Keratinocyte (primary cell): Measurements from ENCODE around the gene MOK. TPM values are rescaled to one million over a fixed set of nuclear protein-coding genes. Genes with fewer than 3 reads are reported as not detected.
"Not testable (repeated sequence)": the region's sequence is repeated elsewhere in the genome, so short reads cannot be mapped to it uniquely, and the experiment has no call there.

Source experiments
- DNase-seq: peaks from one replicate; pipeline ENCODE4 v3.0.0-alpha.2; 2011; ENCODE audit warnings: low read depth, missing footprints, low spot score
- FAIRE-seq: peaks from 2 replicates; lab custom pipeline; 2011; peaks lifted over from hg19 to GRCh38; lab: Jason Lieb, UNC
- H2AFZ ChIP-seq: 2 replicates; pipeline ENCODE4 v1.6.0; 2012; ENCODE audit warnings: low read length, control low read depth, inconsistent platforms; ENCODE audit not compliant: control insufficient read depth
- H3K27ac ChIP-seq: 2 replicates; pipeline ENCODE4 v1.5.1; 2011; ENCODE audit warnings: low read length; ENCODE audit not compliant: control insufficient read depth, insufficient read depth
- H3K27me3 ChIP-seq: 3 replicates; pipeline ENCODE4 v1.6.0; 2011; ENCODE audit warnings: low read length; ENCODE audit not compliant: control insufficient read depth, insufficient read depth; ENCODE audit errors: extremely low read depth
- H3K36me3 ChIP-seq, 2 experiments: 2 replicates in 1 of 2; 3 replicates in 1 of 2; pipeline ENCODE4 v1.5.1; 2011; ENCODE audit warnings: low read length in 2 of 2, mild to moderate bottlenecking in 1 of 2; ENCODE audit not compliant: control insufficient read depth in 2 of 2, insufficient read depth in 2 of 2; ENCODE audit errors: extremely low read depth in 1 of 2
- H3K4me1 ChIP-seq: 3 replicates; pipeline ENCODE4 v1.5.1; 2011; ENCODE audit warnings: low read length; ENCODE audit not compliant: control insufficient read depth, insufficient read depth; ENCODE audit errors: extremely low read depth
- H3K4me2 ChIP-seq: 3 replicates; pipeline ENCODE4 v1.6.0; 2011; ENCODE audit warnings: low read depth, low read length; ENCODE audit not compliant: control insufficient read depth, insufficient read depth; ENCODE audit errors: extremely low read depth
- H3K4me3 ChIP-seq, 3 experiments: fragments of 200-600 bp in 1 of 3; sonication (generic) in 1 of 3; 2 replicates in 2 of 3; 3 replicates in 1 of 3; pipeline ENCODE4 v1.5.1; 2011 to 2016; ENCODE audit warnings: low read length in 3 of 3, mild to moderate bottlenecking in 3 of 3, control low read depth in 2 of 3, inconsistent platforms in 1 of 3, low read depth in 1 of 3, mixed read lengths in 1 of 3, mixed run types in 1 of 3, moderate library complexity in 1 of 3; ENCODE audit not compliant: control insufficient read depth in 2 of 3, insufficient read depth in 2 of 3; ENCODE audit errors: extremely low read depth in 1 of 3
- H3K79me2 ChIP-seq: 2 replicates; pipeline ENCODE4 v1.6.0; 2012; ENCODE audit warnings: low read length; ENCODE audit not compliant: control insufficient read depth, insufficient read depth
- H3K9ac ChIP-seq: 3 replicates; pipeline ENCODE4 v1.6.0; 2011; ENCODE audit warnings: low read length; ENCODE audit not compliant: control insufficient read depth, insufficient read depth; ENCODE audit errors: extremely low read depth
- H3K9me1 ChIP-seq: 3 replicates; pipeline ENCODE4 v1.6.0; 2011; ENCODE audit warnings: low read length; ENCODE audit not compliant: control insufficient read depth, insufficient read depth; ENCODE audit errors: extremely low read depth
- H3K9me3 ChIP-seq: 2 replicates; pipeline ENCODE4 v1.5.1; 2012; ENCODE audit warnings: low read depth, low read length; ENCODE audit not compliant: control insufficient read depth
- H4K20me1 ChIP-seq: 3 replicates; pipeline ENCODE4 v1.6.0; 2011; ENCODE audit warnings: low read length; ENCODE audit not compliant: control insufficient read depth, insufficient read depth; ENCODE audit errors: extremely low read depth
- EZH2 ChIP-seq: IDR thresholded peaks from one replicate; pipeline ENCODE4 v1.6.1; 2012; ENCODE audit warnings: inconsistent platforms, mild to moderate bottlenecking, low read length, moderate library complexity
- dilution Hi-C: fragments of 300-500 bp; cut with MboI; formaldehyde crosslinking; loops from one replicate; pipeline ENCODE4 v1.7.0; 2020; ENCODE audit warnings: low sequenced_read_pairs; ENCODE audit not compliant: extremely low pct_ligation_motif_present
- polyA plus RNA-seq, 5 experiments: library from polyadenylated mRNA; depleted of rRNA in 3 of 5; stranded (reverse) in 3 of 5; stranded (forward) in 1 of 5; unstranded in 1 of 5; fragments of >200 nt; gene quantifications; 1 replicate in 1 of 5; 2 replicates in 3 of 5; 3 replicates in 1 of 5; pipeline versions ENCODE4 v1.2.1 to v1.2.3, GENCODE V29; 2011 to 2012; ENCODE audit warnings: missing spikeins in 2 of 5, low read depth in 1 of 5, low replicate concordance in 1 of 5
- TF ChIP-seq, protein P1 (sequence below), 3 experiments: IDR thresholded peaks in 1 of 3; conservative IDR thresholded peaks in 1 of 3; optimal IDR thresholded peaks in 1 of 3; 2 replicates in 2 of 3; 3 replicates in 1 of 3; pipeline versions ENCODE3 to v1.5.1; 2011; ENCODE audit warnings: low read length in 3 of 3, mild to moderate bottlenecking in 3 of 3, moderate library complexity in 2 of 3, control low read depth in 1 of 3, inconsistent platforms in 1 of 3; ENCODE audit not compliant: insufficient read depth in 2 of 3; ENCODE audit errors: extremely low read depth in 1 of 3

MOK gene
- polyA plus RNA-seq, 1 donor (not counting 4 experiments of a cell fraction or from before 2014, with no cell fraction given): 38.1 TPM

DNA sequence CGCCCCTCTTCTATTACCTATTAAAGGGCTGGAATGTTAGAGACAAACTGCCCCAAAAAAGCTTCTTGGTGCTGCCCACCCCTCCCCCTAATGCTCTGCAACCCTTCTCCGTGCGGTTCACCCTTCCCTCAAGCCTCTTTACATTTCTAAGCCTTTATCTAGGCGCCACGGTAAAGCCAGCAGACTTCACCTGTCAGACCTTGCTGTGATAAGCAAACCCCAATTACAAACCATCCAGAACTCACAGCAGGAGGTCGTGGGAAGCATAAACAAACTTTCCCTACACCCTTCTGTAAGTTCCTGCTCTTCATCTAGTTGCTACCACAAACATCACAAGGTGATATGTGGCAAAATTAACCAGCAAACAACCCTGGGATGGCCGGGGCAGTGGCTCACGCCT lies 56.8 kb downstream of the MOK start:
- H3K36me3 ChIP-seq: peaks cover 8 to 12% of the 10 kb centered on the region in 2 experiments
- no peak overlapping the region for H3K9ac ChIP-seq
- no peak overlapping the region for H3K4me3 ChIP-seq
- no peaks in the 10 kb centered on the region for H3K4me1 ChIP-seq
- no peak for DNase-seq
- H3K9me1 ChIP-seq: no peaks in the 10 kb centered on the region
- H3K79me2 ChIP-seq: no peaks in the 10 kb centered on the region
- dilution Hi-C loops: no loop called here
- no peak overlapping the region for H3K27ac ChIP-seq
- H4K20me1 ChIP-seq: no peaks in the 10 kb centered on the region
- no peak overlapping the region for H3K4me2 ChIP-seq
- FAIRE-seq: no peak
- no peak overlapping the region for H2AFZ ChIP-seq
- no peaks in the 10 kb centered on the region for H3K27me3 ChIP-seq
- no peaks in the 10 kb centered on the region for H3K9me3 ChIP-seq
- no peak for TF ChIP-seq EZH2
- TF ChIP-seq, protein P1, sequence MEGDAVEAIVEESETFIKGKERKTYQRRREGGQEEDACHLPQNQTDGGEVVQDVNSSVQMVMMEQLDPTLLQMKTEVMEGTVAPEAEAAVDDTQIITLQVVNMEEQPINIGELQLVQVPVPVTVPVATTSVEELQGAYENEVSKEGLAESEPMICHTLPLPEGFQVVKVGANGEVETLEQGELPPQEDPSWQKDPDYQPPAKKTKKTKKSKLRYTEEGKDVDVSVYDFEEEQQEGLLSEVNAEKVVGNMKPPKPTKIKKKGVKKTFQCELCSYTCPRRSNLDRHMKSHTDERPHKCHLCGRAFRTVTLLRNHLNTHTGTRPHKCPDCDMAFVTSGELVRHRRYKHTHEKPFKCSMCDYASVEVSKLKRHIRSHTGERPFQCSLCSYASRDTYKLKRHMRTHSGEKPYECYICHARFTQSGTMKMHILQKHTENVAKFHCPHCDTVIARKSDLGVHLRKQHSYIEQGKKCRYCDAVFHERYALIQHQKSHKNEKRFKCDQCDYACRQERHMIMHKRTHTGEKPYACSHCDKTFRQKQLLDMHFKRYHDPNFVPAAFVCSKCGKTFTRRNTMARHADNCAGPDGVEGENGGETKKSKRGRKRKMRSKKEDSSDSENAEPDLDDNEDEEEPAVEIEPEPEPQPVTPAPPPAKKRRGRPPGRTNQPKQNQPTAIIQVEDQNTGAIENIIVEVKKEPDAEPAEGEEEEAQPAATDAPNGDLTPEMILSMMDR (optimal IDR thresholded peaks at IDR 0.05 in 1 of 3, IDR thresholded peaks at IDR 0.05 in 1 of 3, conservative IDR thresholded peaks at IDR 0.05 in 1 of 3; ENCODE audit: extremely low read depth in 1 of 3, insufficient read depth in 2 of 3, low read length in 3 of 3): no peak

DNA sequence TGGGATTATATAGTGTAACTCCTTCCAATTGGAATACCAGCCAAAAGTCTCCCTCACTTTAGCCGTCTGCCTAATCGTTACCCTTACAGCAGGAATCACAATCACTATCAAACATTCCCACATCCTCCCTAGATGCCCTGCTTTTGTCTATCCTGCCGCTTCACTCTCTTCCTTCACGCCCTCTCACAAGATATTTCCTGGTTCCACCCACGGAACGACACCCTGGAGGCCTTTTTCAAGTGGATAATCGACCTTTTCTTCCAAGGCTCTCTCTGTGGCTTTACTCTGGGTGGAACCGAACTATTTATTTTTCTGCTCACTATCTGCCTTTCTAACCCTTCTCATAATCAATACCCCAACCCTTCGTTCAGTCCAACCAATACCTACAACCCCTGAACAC lies 58.9 kb downstream of the MOK start:
- TF ChIP-seq, protein P1 (optimal IDR thresholded peaks at IDR 0.05 in 1 of 3, IDR thresholded peaks at IDR 0.05 in 1 of 3, conservative IDR thresholded peaks at IDR 0.05 in 1 of 3; ENCODE audit: extremely low read depth in 1 of 3, insufficient read depth in 2 of 3, low read length in 3 of 3): no peak
- TF ChIP-seq EZH2: no peak
- Histone ChIP-seq H3K9ac (no peak overlapping the region), H3K9me1 (no peaks in the 10 kb centered on the region), H3K79me2 (no peaks in the 10 kb centered on the region), H4K20me1 (no peaks in the 10 kb centered on the region), H3K36me3 (peaks cover 6 to 8% of the 10 kb centered on the region in 2 experiments), H3K9me3 (no peaks in the 10 kb centered on the region), H3K4me2 (no peak overlapping the region), H2AFZ (no peak overlapping the region), H3K4me3 (no peak overlapping the region), H3K27ac (no peak overlapping the region), H3K27me3 (no peaks in the 10 kb centered on the region), H3K4me1 (no peaks in the 10 kb centered on the region)
- dilution Hi-C loops: no loop called here
- DNase-seq (no peak), FAIRE-seq (no peak)

DNA sequence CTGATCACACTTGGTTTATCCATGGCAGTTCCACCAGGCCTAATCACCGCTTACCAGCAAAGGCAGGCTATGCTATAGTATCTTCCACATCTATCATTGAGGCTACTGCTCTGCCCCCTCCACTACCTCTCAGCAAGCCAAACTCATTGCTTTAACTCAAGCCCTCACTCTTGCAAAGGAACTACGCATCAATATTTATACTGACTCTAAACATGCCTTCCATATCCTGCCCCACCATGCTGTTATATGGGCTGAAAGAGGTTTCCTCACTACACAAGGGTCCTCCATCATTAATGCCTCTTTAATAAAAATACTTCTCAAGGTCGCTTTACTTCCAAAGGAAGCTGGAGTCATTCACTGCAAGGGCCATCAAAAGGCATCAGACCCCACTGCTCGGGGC lies 61.2 kb downstream of the MOK start:
- H3K4me1 ChIP-seq, FAIRE-seq, H3K9me1 ChIP-seq, H3K27ac ChIP-seq, H4K20me1 ChIP-seq, H2AFZ ChIP-seq, H3K9me3 ChIP-seq, H3K79me2 ChIP-seq, H3K4me2 ChIP-seq, H3K9ac ChIP-seq, dilution Hi-C loops, H3K4me3 ChIP-seq, DNase-seq, H3K27me3 ChIP-seq, H3K36me3 ChIP-seq: not testable (repeated sequence)
